HG03520 (cell line): Measurements from ENCODE around the gene DSG1.
"Not testable (repeated sequence)": the region's sequence is repeated elsewhere in the genome, so short reads cannot be mapped to it uniquely, and the experiment has no call there.

Experiments used
- ATAC-seq: cut with Tn5 transposase; IDR thresholded peaks from one replicate; pipeline ENCODE4 v1.9.1; 2021; ENCODE audit warnings: mild to moderate bottlenecking, moderate library complexity; ENCODE audit not compliant: unreplicated experiment

DSG1 gene

GRCh38 chr18:31329787-31330438 is 12.0 kb downstream of the DSG1 start:
- ATAC-seq = no peak

- ATAC-seq = no peak
Measured at GRCh38 chr18:31343454-31343853, 25.5 kb downstream of the DSG1 start.

DNA sequence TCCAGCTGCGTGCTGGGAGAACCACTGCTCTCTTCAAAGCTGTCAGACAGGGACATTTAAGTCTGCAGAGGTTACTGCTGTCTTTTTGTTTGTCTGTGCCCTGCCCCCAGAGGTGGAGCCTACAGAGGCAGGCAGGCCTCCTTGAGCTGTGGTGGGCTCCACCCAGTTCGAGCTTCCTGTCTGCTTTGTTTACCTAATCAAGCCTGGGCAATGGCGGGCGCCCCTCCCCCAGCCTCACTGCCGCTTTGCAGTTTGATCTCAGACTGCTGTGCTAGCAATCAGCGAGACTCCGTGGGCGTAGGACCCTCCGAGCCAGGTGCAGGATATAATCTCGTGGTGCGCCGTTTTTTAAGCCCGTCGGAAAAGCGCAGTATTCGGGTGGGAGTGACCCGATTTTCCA is 35.4 kb downstream of the DSG1 start:
- not testable (repeated sequence) for ATAC-seq

- ATAC-seq = no peak
Measured at GRCh38 chr18:31354990-31355389, 37.0 kb downstream of the DSG1 start.

DNA sequence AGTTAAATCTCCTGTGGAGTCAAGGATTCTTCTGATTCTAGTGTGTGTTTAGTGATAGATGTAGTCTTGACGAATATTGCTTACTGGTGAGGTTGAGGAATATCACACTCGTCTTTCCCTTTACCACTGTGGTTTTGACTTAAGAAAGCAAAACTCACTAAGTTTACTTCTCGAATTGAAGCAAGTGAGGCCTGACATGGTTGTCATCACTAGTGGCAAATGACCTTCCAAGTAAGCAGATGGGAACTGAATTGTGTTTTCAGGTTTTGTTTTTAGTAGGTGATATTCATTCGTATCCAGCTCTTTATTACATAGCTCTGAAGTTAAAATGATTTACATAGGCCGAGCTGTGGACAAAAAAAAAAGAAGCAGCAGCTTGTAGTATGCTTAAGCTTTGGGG is 38.1 kb downstream of the DSG1 start:
- no peak for ATAC-seq

- ATAC-seq = no peak
Measured at GRCh38 chr18:31364190-31364589, 46.2 kb downstream of the DSG1 start.

DNA sequence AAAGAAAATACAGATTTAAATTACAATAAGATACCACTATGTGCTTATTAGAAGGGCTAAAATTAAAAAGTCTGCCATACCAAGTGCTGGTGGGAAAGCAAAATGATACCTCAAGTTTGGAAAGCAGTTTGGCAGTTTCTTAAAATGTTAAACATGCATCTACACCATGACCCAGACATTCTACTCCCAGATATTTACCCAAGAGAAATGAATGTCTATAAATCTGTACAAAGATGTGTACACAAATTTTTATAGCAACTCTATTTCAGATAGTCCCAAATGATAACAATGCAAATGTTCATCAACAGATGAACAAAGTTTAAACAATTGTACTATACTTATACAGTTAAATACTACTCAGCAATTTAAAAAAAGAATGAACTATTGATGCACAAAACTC is 51.5 kb downstream of the DSG1 start:
- ATAC-seq = no peak

DNA sequence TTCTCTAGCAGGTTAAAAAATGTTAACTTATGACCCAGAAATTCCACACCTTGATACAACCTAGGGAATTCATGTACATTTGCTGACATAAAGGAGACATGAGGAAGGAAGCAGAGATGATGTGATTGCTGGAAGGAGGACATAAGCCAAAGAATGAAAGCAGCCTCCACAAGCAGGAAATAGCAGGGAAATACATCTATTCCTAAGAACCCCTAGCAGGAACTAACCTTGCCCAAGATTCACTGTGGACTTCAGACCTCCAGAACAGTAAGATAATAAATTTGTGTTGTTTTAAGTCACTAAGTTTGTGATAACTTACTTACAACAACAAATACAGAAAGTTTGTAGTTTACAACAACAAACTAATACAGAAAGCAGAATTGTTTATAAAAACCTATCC is 54.0 kb downstream of the DSG1 start:
- ATAC-seq = no peak

DNA sequence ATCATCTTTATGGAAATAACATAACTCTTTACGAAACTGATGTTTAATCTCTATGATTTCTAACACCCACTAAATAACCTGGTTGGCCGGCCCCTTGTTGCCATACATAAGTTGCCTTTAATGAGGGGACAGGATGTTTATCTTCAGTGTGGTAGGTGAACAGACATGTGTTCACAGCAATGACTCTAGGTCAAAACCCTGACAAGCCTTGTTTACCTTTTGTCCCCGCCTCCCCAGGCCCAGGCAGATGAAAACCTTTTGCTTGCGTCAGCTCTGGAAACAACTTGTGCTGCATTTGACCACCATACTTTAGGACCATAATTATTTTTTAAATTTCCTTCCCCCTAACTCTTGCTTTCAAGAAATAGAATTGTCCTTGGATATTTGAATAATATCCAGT is 55.7 kb downstream of the DSG1 start:
- no peak for ATAC-seq

GRCh38 chr18:31376477-31376876 is 58.5 kb downstream of the DSG1 start, which contains the start of gene DSG4:
TSS of gene DSG4 (plus strand) at chr18:31376777. CDS start at chr18:31376912, 135 bp downstream.
- no peak for ATAC-seq

GRCh38 chr18:31380912-31381311 is 63.0 kb downstream of the DSG1 start:
- ATAC-seq = no peak

DNA sequence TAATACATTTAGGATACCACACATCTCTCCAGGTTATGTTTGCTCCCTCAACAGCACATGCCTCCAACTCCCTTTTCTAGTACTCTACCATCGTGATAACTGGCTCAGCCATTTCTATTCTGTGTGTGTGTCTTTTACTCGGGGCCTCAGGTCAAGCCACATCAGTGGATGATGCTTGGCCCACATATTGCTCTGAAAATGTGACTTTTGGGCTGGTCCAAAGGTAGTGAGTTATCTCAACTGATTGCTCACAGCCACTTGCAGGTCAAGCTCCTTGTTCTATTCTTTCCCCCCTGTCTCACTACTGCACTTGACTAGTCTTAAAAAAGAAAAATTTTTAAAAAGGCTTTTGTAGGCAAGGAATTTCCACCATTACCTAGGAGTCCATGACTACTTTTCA is 64.1 kb downstream of the DSG1 start:
- no peak for ATAC-seq

DNA sequence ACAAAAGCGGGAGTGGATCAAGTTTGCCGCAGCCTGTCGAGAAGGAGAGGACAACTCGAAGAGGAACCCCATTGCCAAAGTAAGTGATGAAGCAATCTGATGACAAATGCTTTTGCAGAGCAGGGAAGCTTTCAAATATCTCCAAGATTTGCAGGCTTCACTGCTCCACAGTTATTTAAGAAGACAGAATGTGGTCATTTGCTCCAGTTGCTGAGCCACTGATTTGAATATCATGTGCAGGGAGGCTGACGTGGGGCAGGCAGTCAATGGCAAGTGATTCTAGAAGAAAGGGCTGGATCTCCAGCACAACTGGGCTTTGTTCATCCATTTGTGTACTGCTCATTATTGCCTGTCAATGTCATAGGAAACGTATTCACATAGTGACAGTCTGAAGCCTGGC is 68.8 kb downstream of the DSG1 start:
- no peak for ATAC-seq

DNA sequence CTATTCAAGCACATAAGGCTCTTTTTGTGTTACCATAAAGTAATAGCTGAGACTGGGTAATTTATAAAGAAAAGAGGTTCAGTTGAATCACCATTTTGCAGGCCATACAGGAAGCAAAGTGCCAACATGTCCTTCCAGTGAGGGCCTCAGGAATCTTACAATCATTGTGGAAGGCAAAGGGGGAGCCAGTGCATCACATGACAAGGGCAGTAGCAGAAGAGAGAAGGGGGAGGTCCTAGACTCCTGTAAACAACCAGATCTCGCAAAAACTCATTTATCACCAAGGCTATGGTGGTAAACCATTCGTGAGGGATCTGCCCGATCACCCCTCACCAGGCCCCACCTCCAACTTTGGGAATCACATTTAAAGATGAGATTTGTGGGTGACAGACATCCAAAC is 75.3 kb downstream of the DSG1 start:
- ATAC-seq = no peak

- no peak for ATAC-seq
Measured at GRCh38 chr18:31396796-31397612, 79.0 kb downstream of the DSG1 start.

- no peak for ATAC-seq
Measured at GRCh38 chr18:31398191-31398590, 80.2 kb downstream of the DSG1 start.

DNA sequence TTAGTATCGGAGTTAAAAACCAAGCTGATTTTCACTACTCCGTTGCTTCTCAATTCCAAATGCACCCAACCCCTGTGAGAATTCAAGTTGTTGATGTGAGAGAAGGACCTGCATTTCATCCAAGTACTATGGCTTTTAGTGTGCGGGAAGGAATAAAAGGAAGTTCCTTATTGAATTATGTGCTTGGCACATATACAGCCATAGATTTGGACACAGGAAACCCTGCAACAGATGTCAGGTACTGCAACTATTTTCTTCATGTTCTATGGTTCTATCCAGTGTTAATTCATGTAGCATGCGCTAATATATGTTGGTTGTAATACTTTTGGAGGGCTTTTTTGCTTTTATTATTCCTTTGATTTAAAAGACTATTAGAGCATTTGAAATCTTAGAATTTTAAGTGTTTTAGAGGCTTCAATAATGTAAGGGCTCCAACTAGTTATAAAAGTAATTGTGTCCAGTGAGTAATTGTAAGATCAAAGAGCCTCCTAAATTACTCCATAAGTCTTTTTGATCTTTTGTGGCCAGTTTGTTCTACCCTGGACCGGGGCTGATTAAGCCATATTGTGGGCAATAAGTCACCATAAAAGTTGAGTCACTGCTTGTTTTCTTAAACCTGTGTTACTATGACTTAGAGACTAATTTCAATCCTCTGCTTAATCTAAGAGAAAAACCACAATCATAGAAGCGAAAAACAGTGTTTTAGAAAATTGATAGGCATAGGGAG is 81.5 kb downstream of the DSG1 start:
- ATAC-seq = no peak

- no peak for ATAC-seq
Measured at GRCh38 chr18:31401156-31402025, 83.4 kb downstream of the DSG1 start.

DNA sequence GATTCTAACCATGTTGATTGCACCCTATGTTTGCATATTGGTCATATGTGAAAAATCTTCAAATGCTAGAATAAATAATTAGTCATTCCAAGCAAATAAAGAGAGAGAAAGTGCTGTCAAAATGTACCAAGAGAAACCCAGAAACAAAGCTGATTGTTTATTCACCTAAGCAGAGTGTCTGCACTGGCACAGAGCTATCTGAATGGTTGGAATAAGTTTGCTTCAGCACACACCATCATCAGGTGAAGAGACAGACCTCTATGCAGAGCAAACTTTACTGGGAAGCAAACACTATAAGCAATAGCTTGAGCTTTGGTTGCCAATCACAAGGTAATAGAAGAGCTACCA is 84.0 kb downstream of the DSG1 start:
- no peak for ATAC-seq

- ATAC-seq = no peak
Measured at GRCh38 chr18:31403409-31403808, 85.4 kb downstream of the DSG1 start.
